Transverse colon (tissue), 3 donors: ENCODE measurements around the gene DDX52.
A peak's percentile ranks its signal among the peaks of the same experiment; 100 is the strongest.

Source experiments
- CTCF ChIP-seq, 5 experiments: fragments of 200-600 bp in 3 of 5; fragments of 450-650 bp in 2 of 5; sonication (generic) in 3 of 5; IDR thresholded peaks; 1 replicate in 2 of 5; 2 replicates in 3 of 5; pipeline ENCODE4 v1.5.1; 2016 to 2017; ENCODE audit warnings: antibody characterized with exemption in 5 of 5, inconsistent platforms in 3 of 5, mild to moderate bottlenecking in 2 of 5, moderate library complexity in 1 of 5
- EP300 ChIP-seq: sonication (generic); formaldehyde crosslinking; IDR thresholded peaks from one replicate; pipeline ENCODE4 v1.6.1; 2017; ENCODE audit warnings: antibody characterized with exemption, low read depth
- POLR2A ChIP-seq: fragments of 450-650 bp; IDR thresholded peaks from one replicate; pipeline ENCODE4 v1.6.1; 2016; ENCODE audit warnings: antibody characterized with exemption, mild to moderate bottlenecking, moderate library complexity

GRCh38 chr17:37609170-37610040 lies 33.8 kb downstream of the DDX52 start, which contains the start of gene SYNRG:
- peak; percentile 18 to 34 (median 25) for TF ChIP-seq CTCF (IDR thresholded peaks at IDR 0.05)
- peak; percentile 86 for TF ChIP-seq POLR2A
- TF ChIP-seq EP300 = no peak
